Esophagus muscularis mucosa (tissue), 4 donors: ENCODE results near the gene SCYL3.

Source experiments
- EP300 ChIP-seq: sonication (generic); formaldehyde crosslinking; IDR thresholded peaks from one replicate; pipeline ENCODE4 v1.6.1; 2017; ENCODE audit warnings: antibody characterized with exemption
- POLR2A ChIP-seq: fragments of 450-650 bp; IDR thresholded peaks from one replicate; pipeline ENCODE4 v1.6.1; 2017; ENCODE audit warnings: antibody characterized with exemption, moderate library complexity, mild to moderate bottlenecking, low read depth
- POLR2AphosphoS5 ChIP-seq, 2 donors: sonication (generic); formaldehyde crosslinking; IDR thresholded peaks; one replicate each; pipeline ENCODE4 v1.6.1; 2017; ENCODE audit warnings: antibody characterized with exemption in 2 of 2
- TF ChIP-seq, protein P1 (sequence below), 3 experiments: fragments of 200-600 bp in 2 of 3; fragments of 450-650 bp in 1 of 3; sonication (generic) in 2 of 3; IDR thresholded peaks; one replicate each; pipeline ENCODE4 v1.5.1; 2017 to 2019; ENCODE audit warnings: antibody characterized with exemption in 3 of 3, mild to moderate bottlenecking in 2 of 3, moderate library complexity in 1 of 3

DNA sequence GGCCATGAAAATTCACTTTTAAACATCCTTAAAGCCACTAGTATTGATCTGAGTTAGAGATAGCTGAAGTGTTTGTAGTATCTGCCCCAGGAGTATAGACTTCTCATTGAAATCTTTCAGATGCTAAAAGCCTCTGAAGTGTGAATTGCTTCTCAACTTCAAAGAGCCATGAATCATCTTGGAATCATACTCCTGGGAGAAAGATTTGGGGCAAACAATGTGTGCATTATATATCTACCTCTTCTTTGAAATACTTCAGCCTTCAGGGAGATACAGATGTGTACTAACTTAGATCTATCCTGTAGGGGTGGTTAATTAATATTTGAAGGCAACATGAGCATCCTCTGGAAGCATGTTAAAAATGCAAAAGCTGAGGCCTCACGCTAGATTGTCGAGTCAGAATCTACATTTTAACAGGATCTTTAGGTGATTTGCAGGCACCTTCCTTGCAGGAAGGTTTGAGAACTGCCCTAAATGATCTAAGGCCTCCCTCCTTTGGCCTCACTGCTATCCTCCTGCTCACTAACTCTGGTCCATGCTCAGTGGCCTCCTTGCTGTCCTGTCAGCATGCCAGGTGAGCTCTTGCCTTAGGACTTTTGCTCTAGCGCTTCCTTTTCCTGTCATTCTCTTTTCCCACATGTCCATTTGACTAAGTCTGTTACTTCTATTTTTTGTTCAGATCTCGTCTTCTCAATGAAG is 6.0 kb upstream of the SCYL3 start:
- TF ChIP-seq EP300 (no peak), POLR2A (no peak), POLR2AphosphoS5 (IDR thresholded peaks at IDR 0.05) (no peak)
- TF ChIP-seq, protein P1, sequence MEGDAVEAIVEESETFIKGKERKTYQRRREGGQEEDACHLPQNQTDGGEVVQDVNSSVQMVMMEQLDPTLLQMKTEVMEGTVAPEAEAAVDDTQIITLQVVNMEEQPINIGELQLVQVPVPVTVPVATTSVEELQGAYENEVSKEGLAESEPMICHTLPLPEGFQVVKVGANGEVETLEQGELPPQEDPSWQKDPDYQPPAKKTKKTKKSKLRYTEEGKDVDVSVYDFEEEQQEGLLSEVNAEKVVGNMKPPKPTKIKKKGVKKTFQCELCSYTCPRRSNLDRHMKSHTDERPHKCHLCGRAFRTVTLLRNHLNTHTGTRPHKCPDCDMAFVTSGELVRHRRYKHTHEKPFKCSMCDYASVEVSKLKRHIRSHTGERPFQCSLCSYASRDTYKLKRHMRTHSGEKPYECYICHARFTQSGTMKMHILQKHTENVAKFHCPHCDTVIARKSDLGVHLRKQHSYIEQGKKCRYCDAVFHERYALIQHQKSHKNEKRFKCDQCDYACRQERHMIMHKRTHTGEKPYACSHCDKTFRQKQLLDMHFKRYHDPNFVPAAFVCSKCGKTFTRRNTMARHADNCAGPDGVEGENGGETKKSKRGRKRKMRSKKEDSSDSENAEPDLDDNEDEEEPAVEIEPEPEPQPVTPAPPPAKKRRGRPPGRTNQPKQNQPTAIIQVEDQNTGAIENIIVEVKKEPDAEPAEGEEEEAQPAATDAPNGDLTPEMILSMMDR (IDR thresholded peaks at IDR 0.05): no peak
